Measurements from ENCODE around the gene LPP.

GRCh38 chr3:188279502-188280335, 125.8 kb downstream of the LPP start:
- TF ChIP-seq, protein P1, sequence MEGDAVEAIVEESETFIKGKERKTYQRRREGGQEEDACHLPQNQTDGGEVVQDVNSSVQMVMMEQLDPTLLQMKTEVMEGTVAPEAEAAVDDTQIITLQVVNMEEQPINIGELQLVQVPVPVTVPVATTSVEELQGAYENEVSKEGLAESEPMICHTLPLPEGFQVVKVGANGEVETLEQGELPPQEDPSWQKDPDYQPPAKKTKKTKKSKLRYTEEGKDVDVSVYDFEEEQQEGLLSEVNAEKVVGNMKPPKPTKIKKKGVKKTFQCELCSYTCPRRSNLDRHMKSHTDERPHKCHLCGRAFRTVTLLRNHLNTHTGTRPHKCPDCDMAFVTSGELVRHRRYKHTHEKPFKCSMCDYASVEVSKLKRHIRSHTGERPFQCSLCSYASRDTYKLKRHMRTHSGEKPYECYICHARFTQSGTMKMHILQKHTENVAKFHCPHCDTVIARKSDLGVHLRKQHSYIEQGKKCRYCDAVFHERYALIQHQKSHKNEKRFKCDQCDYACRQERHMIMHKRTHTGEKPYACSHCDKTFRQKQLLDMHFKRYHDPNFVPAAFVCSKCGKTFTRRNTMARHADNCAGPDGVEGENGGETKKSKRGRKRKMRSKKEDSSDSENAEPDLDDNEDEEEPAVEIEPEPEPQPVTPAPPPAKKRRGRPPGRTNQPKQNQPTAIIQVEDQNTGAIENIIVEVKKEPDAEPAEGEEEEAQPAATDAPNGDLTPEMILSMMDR (optimal IDR thresholded peaks at IDR 0.05 in 1 of 3, IDR thresholded peaks at IDR 0.05 in 1 of 3, conservative IDR thresholded peaks at IDR 0.05 in 1 of 3; ENCODE audit: extremely low read depth in 1 of 3, insufficient read depth in 2 of 3, low read length in 3 of 3), result no peak
- no peak for TF ChIP-seq EZH2 (IDR thresholded peaks at IDR 0.05; ENCODE audit: low read length)

All from keratinocyte (primary cell).